Measurements from ENCODE around the gene LRRC10B. TPM values are rescaled to one million over a fixed set of nuclear protein-coding genes. Genes with fewer than 3 reads are reported as not detected.

LRRC10B gene
- not detected in 2 replicates for total RNA-seq

GRCh38 chr11:61507962-61508861 is at the start of gene LRRC10B:
LRRC10B (plus strand) TSS chr11:61508749; CDS start chr11:61508999, 250 bp downstream.

Other genes starting within 250 kb of the LRRC10B start
- 1.9 and 4.1 TPM in 2 replicates for gene VWCE, start 213.4 kb upstream of the LRRC10B start, total RNA-seq
- 274 and 319 TPM in 2 replicates for gene DDB1, start 175.6 kb upstream of the LRRC10B start, total RNA-seq
- 12.3 and 18.7 TPM in 2 replicates for gene TKFC, start 175.5 kb upstream of the LRRC10B start, total RNA-seq
- gene CYB561A3, start 146.9 kb upstream of the LRRC10B start, total RNA-seq: 30.8 and 32.1 TPM in 2 replicates
- gene TMEM138, start 146.4 kb upstream of the LRRC10B start, total RNA-seq: 10.0 and 13.3 TPM in 2 replicates
- 6.6 and 9.1 TPM in 2 replicates for gene TMEM216, start 116.2 kb upstream of the LRRC10B start, total RNA-seq
- gene CPSF7, start 78.8 kb upstream of the LRRC10B start, total RNA-seq: 10.1 and 13.2 TPM in 2 replicates
- 41.4 and 50.6 TPM in 2 replicates for gene SDHAF2, start 78.6 kb upstream of the LRRC10B start, total RNA-seq
- 0.18 and 0.19 TPM in 2 replicates for gene SYT7, start 72.3 kb downstream of the LRRC10B start, total RNA-seq
- 1.4 and 1.6 TPM in 2 replicates for gene DAGLA, start 171.6 kb downstream of the LRRC10B start, total RNA-seq
- 0.27 and 4.0 TPM in 2 replicates for gene MYRF, start 243.9 kb downstream of the LRRC10B start, total RNA-seq

All from endothelial cell of coronary artery (primary cell).